Activated CD8-positive, alpha-beta memory T cell treated with anti-CD3 and anti-CD28 coated beads for 4 hours (primary cell): ENCODE data around the gene STX16.
"Not testable (repeated sequence)": the region's sequence is repeated elsewhere in the genome, so short reads cannot be mapped to it uniquely, and the experiment has no call there.

ENCODE experiments used
- DNase-seq, 2 donors: peaks; one replicate each; pipeline ENCODE4 v3.0.0-alpha.2; 2020; ENCODE audit warnings: low read depth in 2 of 2

The STX16 gene

GRCh38 chr20:58722877-58723627 lies 72.0 kb downstream of the STX16 start:
- DNase-seq, result no peak

GRCh38 chr20:58723628-58723984 lies 72.5 kb downstream of the STX16 start:
- no peak for DNase-seq

- DNase-seq, result not testable (repeated sequence)
Measured at GRCh38 chr20:58726156-58726555, 75.1 kb downstream of the STX16 start.
